HG03439 (cell line): Measurements from ENCODE around the gene RIMBP2.

Experiments used
- ATAC-seq: cut with Tn5 transposase; IDR thresholded peaks from one replicate; pipeline ENCODE4 v1.9.1; 2021; ENCODE audit warnings: mild to moderate bottlenecking, moderate library complexity; ENCODE audit not compliant: unreplicated experiment

RIMBP2 gene

DNA sequence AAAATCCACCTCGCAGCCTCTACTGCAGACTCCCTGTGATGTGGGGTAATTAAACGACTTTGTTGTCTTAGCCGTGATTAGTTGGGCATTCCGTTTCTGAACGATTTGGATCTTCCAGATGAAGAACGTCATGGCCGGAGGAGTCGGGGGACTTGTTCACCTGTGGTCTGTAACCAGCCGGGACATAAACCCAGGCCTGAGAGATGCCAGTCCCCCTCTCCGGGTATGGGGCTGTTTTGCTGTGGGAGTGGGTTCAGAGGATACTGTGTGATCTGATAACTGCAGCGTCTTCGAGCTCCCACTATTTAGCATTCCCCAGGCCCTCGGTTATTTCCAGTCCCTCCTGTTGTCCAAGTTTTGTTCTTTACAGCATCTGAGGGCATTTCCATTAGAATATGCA lies 282.3 kb downstream of the RIMBP2 start:
- no peak for ATAC-seq

GRCh38 chr12:130433411-130433810 lies 282.7 kb downstream of the RIMBP2 start:
- ATAC-seq, result no peak

DNA sequence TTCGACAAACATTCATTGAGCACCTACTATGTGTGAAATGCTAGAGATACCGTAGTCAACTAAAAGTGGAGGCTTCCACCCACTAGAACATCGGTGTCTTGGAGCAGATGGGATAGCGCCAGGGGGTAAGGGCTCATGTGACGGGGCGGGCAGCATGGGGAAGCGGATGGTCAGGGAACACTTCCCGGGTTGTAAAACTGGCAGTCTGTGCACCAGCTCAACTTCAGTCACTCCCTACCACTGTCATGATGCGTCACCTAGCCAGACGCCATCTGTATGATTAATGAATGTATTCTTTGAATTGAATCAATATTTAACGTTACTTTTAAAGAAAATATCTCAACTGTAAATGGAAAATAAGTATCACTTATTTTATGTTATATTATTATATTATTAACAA lies 284.9 kb downstream of the RIMBP2 start:
- no peak for ATAC-seq

GRCh38 chr12:130429656-130430505 lies 286.2 kb downstream of the RIMBP2 start:
- no peak for ATAC-seq

- ATAC-seq, result no peak
Observed at GRCh38 chr12:130428116-130428515, 288.0 kb downstream of the RIMBP2 start.

DNA sequence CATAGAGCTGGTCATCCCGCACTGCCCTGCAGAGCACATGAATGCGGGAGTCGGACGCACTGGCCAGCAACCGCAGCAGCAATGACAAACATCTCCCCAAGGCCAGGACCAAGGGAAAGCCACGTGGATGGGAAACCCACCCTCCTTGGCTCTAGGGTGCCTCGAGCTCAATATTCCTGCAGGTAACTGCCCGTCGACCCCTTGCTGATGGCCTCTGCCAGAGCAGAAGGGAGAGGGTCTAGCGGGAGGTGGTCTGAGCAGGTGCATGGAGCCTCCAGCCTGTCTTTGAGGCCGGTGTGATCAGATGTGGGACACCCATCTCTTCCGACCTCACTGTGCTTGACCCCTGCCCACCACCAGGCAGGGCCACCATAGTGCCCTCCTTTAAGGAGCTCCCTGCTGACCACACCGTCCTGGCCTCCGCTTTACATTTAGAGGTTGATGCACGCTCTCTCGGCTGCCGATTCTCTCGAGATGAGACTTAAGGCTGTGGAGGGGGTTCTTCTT lies 288.7 kb downstream of the RIMBP2 start:
- ATAC-seq, result no peak

- no peak for ATAC-seq
Observed at GRCh38 chr12:130425698-130426245, 290.3 kb downstream of the RIMBP2 start.

DNA sequence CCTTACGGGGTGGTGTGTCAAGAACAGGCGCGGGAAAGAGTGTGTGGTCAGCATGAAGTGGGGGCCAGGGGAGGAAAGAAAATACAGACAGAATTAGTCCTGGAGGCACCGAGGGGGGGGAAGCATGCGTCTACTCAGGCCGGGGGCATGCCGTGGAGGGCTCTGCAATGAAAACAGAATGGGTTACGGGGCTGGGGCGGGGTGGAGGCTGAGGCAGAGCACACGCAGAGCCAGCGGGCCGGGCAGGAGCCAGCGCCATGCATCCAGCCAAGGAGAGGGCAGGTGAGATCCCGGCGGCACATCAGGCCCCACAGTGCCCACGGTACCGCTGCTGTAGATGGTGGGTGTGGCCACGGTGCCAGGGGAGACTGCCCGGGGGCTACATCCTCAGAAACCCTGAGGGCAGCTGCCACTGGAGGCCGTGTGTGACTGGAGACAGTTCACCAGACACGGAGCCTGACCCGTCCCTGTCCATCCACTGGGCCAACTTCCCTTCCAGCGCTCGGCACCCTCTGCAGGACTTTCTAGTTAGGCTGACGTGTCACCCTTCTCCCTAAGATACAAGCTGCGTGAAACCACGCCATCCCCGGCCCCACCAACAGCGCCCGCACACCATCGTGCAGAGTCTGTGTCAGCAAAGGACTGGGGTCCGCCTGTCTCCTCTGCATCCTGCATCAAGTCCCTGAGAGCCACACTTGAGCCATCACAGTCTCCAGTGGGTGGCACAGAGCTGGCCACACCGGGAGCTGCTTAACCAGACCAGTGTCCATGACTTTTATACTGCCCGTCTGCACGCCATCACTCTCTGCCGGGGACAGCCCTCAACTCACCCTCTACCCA lies 291.0 kb downstream of the RIMBP2 start:
- ATAC-seq, result no peak

DNA sequence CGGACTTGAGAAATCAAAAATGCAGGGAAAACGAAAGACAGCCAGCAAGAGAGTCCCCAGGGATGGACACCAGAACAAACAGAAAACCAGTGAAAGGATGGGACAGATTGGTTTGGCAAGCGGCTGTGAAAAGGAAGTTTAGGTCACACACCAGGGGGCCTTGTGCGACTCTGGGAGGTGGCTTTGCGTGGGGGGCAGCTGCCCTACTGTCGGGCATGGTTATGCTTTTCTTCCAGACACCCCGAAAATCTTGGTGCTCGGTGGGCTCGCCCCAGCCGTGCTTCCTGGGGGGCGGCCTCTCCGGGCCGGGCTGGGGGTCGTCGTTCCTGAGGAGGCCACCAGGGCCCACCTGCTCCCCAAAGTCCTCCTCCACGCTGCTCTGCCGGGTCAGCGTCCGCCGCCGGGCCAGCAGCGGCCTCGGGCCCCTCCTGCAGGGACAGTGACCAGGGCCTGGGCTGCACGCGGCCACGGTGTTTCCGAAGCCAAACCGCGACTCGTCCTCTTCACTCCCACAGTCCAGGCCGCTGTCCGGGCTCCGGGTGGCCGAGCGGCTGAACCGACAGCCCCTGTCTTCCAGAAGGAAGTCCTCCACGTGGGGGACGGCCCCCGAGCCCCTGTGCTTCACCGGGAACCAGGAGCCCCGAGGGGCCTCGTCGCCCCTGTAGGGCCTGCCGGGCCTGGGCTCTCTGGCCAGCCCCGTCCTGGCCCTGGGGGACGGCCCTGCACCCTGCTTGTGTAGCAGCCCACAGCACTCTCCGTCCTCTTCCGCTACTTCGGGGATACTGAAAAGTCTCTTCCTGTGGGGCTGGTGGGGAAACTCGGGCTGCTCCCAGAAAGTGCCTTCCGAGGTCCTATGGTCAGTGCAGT lies 291.9 kb downstream of the RIMBP2 start:
- no peak for ATAC-seq

- ATAC-seq, result no peak
Observed at GRCh38 chr12:130423136-130423535, 293.0 kb downstream of the RIMBP2 start.

DNA sequence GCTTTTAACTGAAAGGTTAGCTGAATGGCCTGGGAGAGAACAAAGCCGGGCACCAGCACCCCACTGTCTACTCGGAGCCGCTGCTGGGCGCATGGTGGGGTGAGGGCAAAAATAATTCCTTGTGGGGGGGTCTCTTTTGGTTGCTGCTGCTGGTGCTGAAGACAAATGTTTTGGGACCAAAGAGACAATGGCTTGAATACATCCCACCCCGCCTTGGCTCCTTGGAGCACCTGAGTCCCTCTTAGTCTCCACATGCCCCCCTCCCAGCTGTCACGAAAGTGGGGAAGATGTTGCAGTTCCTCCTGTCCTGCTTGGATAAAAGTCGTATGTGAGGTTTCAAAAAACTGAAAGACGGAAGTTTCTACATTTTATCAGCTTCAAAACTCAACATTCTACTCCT lies 293.4 kb downstream of the RIMBP2 start:
- ATAC-seq, result no peak

- ATAC-seq, result no peak
Observed at GRCh38 chr12:130421896-130422295, 294.2 kb downstream of the RIMBP2 start.

DNA sequence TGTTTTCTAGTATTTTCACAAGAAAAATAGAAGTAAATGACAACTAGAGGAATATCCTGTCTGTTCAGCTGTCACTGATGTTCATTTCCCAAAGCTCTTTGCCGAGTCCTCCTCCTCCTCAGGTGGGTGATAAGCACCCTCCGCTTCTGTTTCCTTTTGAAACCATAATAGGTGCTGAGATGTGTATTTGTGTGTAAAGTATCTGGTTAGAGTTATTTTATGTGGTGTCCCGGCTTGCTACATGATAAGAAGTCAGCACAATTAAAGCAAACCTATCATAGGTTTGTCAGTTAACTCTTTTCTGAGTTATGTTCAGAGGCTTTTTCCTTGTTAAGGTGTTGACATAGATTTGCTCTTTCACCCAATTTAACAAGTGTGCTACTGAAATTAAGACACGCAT lies 296.0 kb downstream of the RIMBP2 start:
- no peak for ATAC-seq

DNA sequence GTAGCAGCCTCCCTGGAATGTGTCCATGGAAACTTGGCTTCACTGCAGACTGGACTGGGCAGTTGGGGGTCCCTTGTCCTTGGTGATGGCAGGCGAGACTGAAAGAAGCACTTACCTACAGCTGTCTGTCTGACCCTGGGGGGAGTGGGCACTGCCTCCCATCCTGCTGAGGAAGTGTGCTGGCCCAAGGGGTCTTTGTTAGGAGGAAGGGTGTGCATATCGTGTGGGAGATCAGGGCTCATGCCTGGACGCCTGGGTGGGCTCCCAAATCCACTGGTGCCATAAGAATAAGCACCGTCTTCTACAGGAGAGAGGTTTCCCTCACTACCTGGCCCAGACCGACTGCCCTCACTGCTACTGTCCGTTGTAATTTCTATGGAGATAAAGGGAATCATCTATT lies 297.0 kb downstream of the RIMBP2 start:
- no peak for ATAC-seq

DNA sequence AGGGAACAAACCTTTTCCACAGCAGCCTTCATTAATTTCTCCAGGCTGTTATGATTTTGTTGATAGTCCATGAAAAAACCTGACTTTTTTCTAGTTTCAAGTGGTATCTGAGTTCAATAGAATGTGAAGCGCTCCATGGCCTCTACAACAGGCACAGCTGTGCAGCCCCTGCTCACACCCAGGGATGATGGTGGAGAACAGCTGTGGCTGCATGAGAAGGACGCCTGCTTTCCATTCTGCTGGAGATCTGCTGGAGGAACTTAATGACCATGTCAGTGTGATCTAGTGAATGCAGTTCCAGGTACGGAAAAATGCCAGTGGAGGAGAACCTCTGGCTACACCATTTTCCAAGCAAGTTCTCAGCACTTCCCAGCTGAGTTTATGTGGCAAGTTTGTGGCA lies 297.8 kb downstream of the RIMBP2 start:
- no peak for ATAC-seq

DNA sequence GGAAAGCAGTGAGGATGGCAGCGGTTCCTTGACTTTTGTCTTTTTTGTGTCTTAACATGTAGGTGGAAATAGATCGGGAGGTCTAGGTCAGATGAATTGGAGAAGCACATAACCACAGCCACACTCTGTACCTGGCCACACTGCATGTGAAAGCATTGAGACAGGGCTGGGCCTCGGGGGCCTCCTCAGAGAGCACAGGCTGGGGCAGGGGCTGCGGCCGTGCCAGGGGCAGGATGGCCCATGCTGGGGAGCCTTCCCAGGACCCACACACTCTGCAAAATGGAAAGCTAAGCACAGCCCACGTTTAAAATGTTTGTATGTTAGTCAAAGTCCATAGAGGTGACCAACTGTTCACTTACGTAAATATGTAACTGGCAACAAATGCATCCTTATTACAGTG lies 301.7 kb downstream of the RIMBP2 start:
- no peak for ATAC-seq

DNA sequence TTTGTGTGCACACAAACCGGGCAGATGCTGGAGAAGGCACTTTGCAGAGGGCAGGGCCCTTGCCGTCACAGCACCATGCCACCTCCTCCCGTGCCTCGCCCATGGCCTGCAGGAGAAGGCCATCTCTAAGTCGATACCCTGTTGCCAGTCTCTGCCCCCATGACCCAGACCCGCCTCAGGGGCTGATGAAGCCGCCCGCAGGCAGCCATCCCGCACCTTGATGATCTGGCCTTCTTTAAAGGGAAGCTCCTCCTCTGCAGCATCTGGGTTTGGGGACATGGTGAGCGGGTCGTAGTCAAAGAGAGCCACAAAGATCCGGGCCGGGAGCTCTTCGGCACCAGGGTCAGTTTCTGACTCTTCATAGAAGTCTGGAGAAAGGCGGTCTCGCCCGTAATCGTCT lies 302.2 kb downstream of the RIMBP2 start:
- no peak for ATAC-seq

GRCh38 chr12:130412384-130412783 lies 303.7 kb downstream of the RIMBP2 start:
- ATAC-seq, result no peak

DNA sequence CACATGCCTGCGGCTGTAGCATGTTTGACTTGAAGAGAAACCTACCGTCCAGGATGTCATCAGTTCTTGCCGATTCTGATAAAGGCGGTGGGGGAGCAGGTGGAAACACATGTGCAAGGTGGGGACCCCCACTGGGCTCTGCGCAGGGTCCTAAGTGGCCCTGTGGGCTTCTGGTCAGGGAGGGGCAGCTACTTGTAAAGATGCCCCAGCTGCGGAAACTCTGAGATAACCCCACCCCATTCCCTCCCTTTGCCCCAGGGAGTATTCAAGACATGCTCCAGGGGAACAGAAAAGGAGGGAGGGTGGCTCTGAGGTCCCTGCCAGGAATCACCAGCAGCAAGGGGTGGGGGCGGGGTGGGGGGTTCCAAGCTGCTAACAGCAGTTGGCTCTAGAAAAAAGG lies 310.8 kb downstream of the RIMBP2 start:
- ATAC-seq, result no peak

DNA sequence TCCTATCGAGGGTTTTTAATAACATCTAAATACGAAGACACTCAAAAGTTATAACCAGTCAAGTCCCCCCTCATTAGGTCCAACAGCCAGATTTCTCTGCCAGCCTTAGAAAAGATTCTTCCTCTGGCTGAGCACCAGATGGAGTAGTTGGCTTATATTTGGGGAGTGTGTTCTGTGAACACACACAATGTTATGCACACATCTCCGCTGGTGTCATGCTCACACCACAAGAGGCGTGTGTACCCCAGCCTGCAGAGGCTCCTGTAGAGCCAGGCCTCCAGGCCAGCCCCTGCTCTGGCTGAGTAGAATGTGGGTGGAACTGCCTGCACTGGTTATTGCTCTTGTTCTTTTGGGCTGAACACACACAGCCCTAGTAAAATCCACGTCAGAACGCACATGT lies 314.4 kb downstream of the RIMBP2 start:
- no peak for ATAC-seq
